HepG2 (cell line): ENCODE measurements around the gene DDX19B. TPM values are rescaled to one million over a fixed set of nuclear protein-coding genes. Genes with fewer than 3 reads are reported as not detected.

Experiments used
- CBX1 ChIP-seq: IDR thresholded peaks from one replicate; pipeline ENCODE4 v1.6.1; 2016; ENCODE audit warnings: antibody characterized with exemption, low read depth
- CHCHD3 ChIP-seq: sonication (generic); formaldehyde crosslinking; IDR thresholded peaks from 2 replicates; pipeline ENCODE4 v1.8.0; 2022; ENCODE audit warnings: mild to moderate bottlenecking, missing genetic modification reagents, moderate library complexity
- CHD2 ChIP-seq: IDR thresholded peaks from 2 replicates; pipeline ENCODE4 v1.6.1; 2011; ENCODE audit warnings: low read depth, low read length, improper control_type of control experiment
- FUBP1 ChIP-seq: sonication (generic); formaldehyde crosslinking; IDR thresholded peaks from 2 replicates; pipeline ENCODE4 v1.5.1; 2020; ENCODE audit warnings: missing genetic modification reagents, mild to moderate bottlenecking, borderline replicate concordance
- GABPA ChIP-seq, 2 experiments: IDR thresholded peaks; 2 replicates each; pipeline ENCODE4 v1.6.1; 2011 to 2016; ENCODE audit warnings: low read depth in 2 of 2, low read length in 1 of 2, missing biosample characterization in 1 of 2, missing genetic modification characterization in 1 of 2
- HIC2 ChIP-seq: sonication (generic); formaldehyde crosslinking; IDR thresholded peaks from 2 replicates; pipeline ENCODE4 v1.9.0; 2022; ENCODE audit warnings: low read depth, missing genetic modification reagents
- KLF6 ChIP-seq: IDR thresholded peaks from 2 replicates; pipeline ENCODE4 v1.8.0; 2016; ENCODE audit warnings: missing biosample characterization, missing genetic modification reagents
- MATR3 ChIP-seq: sonication (generic); formaldehyde crosslinking; IDR thresholded peaks from 2 replicates; pipeline ENCODE4 v1.4.0; 2020; ENCODE audit warnings: missing genetic modification reagents
- PHF5A ChIP-seq: IDR thresholded peaks from one replicate; pipeline ENCODE4 v1.6.1; 2018; ENCODE audit warnings: low read depth, missing genetic modification reagents; ENCODE audit not compliant: unreplicated experiment
- REL ChIP-seq: sonication (generic); formaldehyde crosslinking; conservative IDR thresholded peaks from 2 replicates; pipeline ENCODE4 v1.8.0; 2022; ENCODE audit warnings: mild to moderate bottlenecking, missing genetic modification reagents, moderate library complexity
- RFX3 ChIP-seq: IDR thresholded peaks from 2 replicates; pipeline ENCODE4 v1.6.1; 2016; ENCODE audit warnings: missing biosample characterization, missing genetic modification reagents
- TAF1 ChIP-seq: sonication (generic); formaldehyde crosslinking; IDR thresholded peaks from 2 replicates; pipeline ENCODE4 v1.4.0; 2020; ENCODE audit warnings: missing genetic modification reagents
- ZNF230 ChIP-seq: sonication (generic); formaldehyde crosslinking; IDR thresholded peaks from 2 replicates; pipeline ENCODE4 v1.4.0; 2020; ENCODE audit warnings: mild to moderate bottlenecking, missing genetic modification reagents
- ZNF556 ChIP-seq: sonication (generic); formaldehyde crosslinking; IDR thresholded peaks from 2 replicates; pipeline ENCODE4 v1.4.0; 2020; ENCODE audit warnings: mild to moderate bottlenecking, missing genetic modification reagents, borderline replicate concordance
- ZNF605 ChIP-seq: sonication (generic); formaldehyde crosslinking; IDR thresholded peaks from 2 replicates; pipeline ENCODE4 v1.8.0; 2022; ENCODE audit warnings: mild to moderate bottlenecking, missing genetic modification reagents
- polyA plus RNA-seq, 8 experiments: library from polyadenylated mRNA; depleted of rRNA in 3 of 8; stranded (reverse) in 7 of 8; unstranded in 1 of 8; fragments of >200 nt; fragmentation: Illumina TruSeq in 4 of 8; extraction: Trizol in 4 of 8; gene quantifications; 2 replicates each; pipeline versions ENCODE4 v1.2.1 to v1.2.3, GENCODE V29; 2011 to 2016; ENCODE audit warnings: low read depth in 4 of 8, missing spikeins in 1 of 8, mixed read lengths in 1 of 8; ENCODE audit not compliant: insufficient read depth in 1 of 8
- total RNA-seq, 5 experiments: library from RNA; depleted of rRNA; stranded (reverse); fragments of >200 nt; fragmentation: Illumina TruSeq; extraction: Trizol; gene quantifications; 2 replicates each; pipeline ENCODE4 v1.2.3, GENCODE V29; 2016; ENCODE audit warnings: low read depth in 1 of 5
- TF ChIP-seq, protein P1 (sequence below): sonication (generic); formaldehyde crosslinking; IDR thresholded peaks from 2 replicates; pipeline ENCODE4 v1.5.1; 2020; ENCODE audit warnings: mild to moderate bottlenecking, missing genetic modification reagents, borderline replicate concordance
- TF ChIP-seq, protein P2 (sequence below): sonication (generic); formaldehyde crosslinking; IDR thresholded peaks from 2 replicates; pipeline ENCODE4 v1.5.0; 2020; ENCODE audit warnings: mild to moderate bottlenecking, missing genetic modification reagents, moderate library complexity

The DDX19B gene
- total and polyA plus RNA-seq, 2 of the 13 experiments (the other 11 are each of a cell fraction or from before 2014, with no cell fraction given) = 36.2 to 40.0 TPM

GRCh38 chr16:70298988-70299938, at the start of gene DDX19B (continued):
- peak; percentile 92 for TF ChIP-seq TAF1 (CRISPR knock-in tag)
- no peak for TF ChIP-seq MATR3 (CRISPR knock-in tag)
- TF ChIP-seq RFX3 (CRISPR knock-in tag) = no peak
- peak; percentile 70; the same call in 1 of the 2 replicates for TF ChIP-seq REL (CRISPR knock-in tag)
- peak; percentile 76 for TF ChIP-seq KLF6 (CRISPR knock-in tag)
- peak; percentile 95 for TF ChIP-seq HIC2
- TF ChIP-seq FUBP1 (CRISPR knock-in tag) = no peak; the same call in 1 of the 2 replicates
- TF ChIP-seq, protein P1, sequence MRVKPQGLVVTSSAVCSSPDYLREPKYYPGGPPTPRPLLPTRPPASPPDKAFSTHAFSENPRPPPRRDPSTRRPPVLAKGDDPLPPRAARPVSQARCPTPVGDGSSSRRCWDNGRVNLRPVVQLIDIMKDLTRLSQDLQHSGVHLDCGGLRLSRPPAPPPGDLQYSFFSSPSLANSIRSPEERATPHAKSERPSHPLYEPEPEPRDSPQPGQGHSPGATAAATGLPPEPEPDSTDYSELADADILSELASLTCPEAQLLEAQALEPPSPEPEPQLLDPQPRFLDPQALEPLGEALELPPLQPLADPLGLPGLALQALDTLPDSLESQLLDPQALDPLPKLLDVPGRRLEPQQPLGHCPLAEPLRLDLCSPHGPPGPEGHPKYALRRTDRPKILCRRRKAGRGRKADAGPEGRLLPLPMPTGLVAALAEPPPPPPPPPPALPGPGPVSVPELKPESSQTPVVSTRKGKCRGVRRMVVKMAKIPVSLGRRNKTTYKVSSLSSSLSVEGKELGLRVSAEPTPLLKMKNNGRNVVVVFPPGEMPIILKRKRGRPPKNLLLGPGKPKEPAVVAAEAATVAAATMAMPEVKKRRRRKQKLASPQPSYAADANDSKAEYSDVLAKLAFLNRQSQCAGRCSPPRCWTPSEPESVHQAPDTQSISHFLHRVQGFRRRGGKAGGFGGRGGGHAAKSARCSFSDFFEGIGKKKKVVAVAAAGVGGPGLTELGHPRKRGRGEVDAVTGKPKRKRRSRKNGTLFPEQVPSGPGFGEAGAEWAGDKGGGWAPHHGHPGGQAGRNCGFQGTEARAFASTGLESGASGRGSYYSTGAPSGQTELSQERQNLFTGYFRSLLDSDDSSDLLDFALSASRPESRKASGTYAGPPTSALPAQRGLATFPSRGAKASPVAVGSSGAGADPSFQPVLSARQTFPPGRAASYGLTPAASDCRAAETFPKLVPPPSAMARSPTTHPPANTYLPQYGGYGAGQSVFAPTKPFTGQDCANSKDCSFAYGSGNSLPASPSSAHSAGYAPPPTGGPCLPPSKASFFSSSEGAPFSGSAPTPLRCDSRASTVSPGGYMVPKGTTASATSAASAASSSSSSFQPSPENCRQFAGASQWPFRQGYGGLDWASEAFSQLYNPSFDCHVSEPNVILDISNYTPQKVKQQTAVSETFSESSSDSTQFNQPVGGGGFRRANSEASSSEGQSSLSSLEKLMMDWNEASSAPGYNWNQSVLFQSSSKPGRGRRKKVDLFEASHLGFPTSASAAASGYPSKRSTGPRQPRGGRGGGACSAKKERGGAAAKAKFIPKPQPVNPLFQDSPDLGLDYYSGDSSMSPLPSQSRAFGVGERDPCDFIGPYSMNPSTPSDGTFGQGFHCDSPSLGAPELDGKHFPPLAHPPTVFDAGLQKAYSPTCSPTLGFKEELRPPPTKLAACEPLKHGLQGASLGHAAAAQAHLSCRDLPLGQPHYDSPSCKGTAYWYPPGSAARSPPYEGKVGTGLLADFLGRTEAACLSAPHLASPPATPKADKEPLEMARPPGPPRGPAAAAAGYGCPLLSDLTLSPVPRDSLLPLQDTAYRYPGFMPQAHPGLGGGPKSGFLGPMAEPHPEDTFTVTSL (CRISPR knock-in tag) = peak; percentile 64; the same call in 1 of the 2 replicates
- peak; percentile 89 for TF ChIP-seq CBX1
- TF ChIP-seq ZNF556 (CRISPR knock-in tag) = no peak; the same call in none of the 2 replicates
- peak; percentile 65 for TF ChIP-seq PHF5A (CRISPR knock-in tag)
- TF ChIP-seq GABPA (IDR thresholded peaks at IDR 0.05; ENCODE audit: low read depth, low read length) = peak; percentile 72
- TF ChIP-seq GABPA (CRISPR knock-in tag; IDR thresholded peaks at IDR 0.05; ENCODE audit: low read depth) = peak; percentile 94
- peak; percentile 99 for TF ChIP-seq ZNF605 (CRISPR knock-in tag)
- TF ChIP-seq, protein P2, sequence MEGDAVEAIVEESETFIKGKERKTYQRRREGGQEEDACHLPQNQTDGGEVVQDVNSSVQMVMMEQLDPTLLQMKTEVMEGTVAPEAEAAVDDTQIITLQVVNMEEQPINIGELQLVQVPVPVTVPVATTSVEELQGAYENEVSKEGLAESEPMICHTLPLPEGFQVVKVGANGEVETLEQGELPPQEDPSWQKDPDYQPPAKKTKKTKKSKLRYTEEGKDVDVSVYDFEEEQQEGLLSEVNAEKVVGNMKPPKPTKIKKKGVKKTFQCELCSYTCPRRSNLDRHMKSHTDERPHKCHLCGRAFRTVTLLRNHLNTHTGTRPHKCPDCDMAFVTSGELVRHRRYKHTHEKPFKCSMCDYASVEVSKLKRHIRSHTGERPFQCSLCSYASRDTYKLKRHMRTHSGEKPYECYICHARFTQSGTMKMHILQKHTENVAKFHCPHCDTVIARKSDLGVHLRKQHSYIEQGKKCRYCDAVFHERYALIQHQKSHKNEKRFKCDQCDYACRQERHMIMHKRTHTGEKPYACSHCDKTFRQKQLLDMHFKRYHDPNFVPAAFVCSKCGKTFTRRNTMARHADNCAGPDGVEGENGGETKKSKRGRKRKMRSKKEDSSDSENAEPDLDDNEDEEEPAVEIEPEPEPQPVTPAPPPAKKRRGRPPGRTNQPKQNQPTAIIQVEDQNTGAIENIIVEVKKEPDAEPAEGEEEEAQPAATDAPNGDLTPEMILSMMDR (CRISPR knock-in tag) = peak; percentile 16; the same call in 1 of the 2 replicates
- peak; percentile 90 for TF ChIP-seq CHCHD3 (CRISPR knock-in tag)
- no peak for TF ChIP-seq CHD2
- peak; percentile 90; the same call in 1 of the 2 replicates for TF ChIP-seq ZNF230 (CRISPR knock-in tag)
